ENCODE data around the gene CIZ1. TPM values are rescaled to one million over a fixed set of nuclear protein-coding genes. Genes with fewer than 3 reads are reported as not detected.

Gene CIZ1
- total RNA-seq, 1 experiment from 2014 or later: 133 TPM

- no TSS peak for BruUV-seq (replicated peaks)
- POLR2A ChIA-PET: interaction anchor here (1.4 kb wide), 1 partner anchor 8 kb away, joined by 5 read pairs; no protein-coding TSS in a partner anchor
- intact Hi-C loops (cut with micrococcal nuclease): no loop called here
- peaks cover 28% of the 10 kb centered on the region for H3K36me3 Mint-ChIP-seq (ENCODE audit: insufficient read depth, unreplicated experiment)
- H3K27me3 Mint-ChIP-seq (ENCODE audit: insufficient read depth, unreplicated experiment): no peaks in the 10 kb centered on the region
- H3K9me3 Mint-ChIP-seq (ENCODE audit: unreplicated experiment): no peaks in the 10 kb centered on the region
- DNase-seq (ENCODE audit: unreplicated experiment): no peak
- CTCF ChIA-PET: interaction anchor here (0.7 to 4.8 kb wide), 20 partner anchors 8 to 1178 kb away, joined by 3 to 62 read pairs (median 9); no protein-coding TSS in a partner anchor
- no peaks in the 10 kb centered on the region for H3K4me1 Mint-ChIP-seq (ENCODE audit: insufficient read depth, unreplicated experiment)
- TF ChIP-seq, protein P1, sequence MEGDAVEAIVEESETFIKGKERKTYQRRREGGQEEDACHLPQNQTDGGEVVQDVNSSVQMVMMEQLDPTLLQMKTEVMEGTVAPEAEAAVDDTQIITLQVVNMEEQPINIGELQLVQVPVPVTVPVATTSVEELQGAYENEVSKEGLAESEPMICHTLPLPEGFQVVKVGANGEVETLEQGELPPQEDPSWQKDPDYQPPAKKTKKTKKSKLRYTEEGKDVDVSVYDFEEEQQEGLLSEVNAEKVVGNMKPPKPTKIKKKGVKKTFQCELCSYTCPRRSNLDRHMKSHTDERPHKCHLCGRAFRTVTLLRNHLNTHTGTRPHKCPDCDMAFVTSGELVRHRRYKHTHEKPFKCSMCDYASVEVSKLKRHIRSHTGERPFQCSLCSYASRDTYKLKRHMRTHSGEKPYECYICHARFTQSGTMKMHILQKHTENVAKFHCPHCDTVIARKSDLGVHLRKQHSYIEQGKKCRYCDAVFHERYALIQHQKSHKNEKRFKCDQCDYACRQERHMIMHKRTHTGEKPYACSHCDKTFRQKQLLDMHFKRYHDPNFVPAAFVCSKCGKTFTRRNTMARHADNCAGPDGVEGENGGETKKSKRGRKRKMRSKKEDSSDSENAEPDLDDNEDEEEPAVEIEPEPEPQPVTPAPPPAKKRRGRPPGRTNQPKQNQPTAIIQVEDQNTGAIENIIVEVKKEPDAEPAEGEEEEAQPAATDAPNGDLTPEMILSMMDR (IDR thresholded peaks at IDR 0.05; ENCODE audit: unreplicated experiment): no peak
- no peak overlapping the region for H3K27ac Mint-ChIP-seq (ENCODE audit: low read depth, unreplicated experiment)
- H3K4me3 Mint-ChIP-seq (ENCODE audit: unreplicated experiment): no peak overlapping the region
Measured at GRCh38 chr9:128118472-128118857, 72.9 kb downstream of the CIZ1 start.

DNA sequence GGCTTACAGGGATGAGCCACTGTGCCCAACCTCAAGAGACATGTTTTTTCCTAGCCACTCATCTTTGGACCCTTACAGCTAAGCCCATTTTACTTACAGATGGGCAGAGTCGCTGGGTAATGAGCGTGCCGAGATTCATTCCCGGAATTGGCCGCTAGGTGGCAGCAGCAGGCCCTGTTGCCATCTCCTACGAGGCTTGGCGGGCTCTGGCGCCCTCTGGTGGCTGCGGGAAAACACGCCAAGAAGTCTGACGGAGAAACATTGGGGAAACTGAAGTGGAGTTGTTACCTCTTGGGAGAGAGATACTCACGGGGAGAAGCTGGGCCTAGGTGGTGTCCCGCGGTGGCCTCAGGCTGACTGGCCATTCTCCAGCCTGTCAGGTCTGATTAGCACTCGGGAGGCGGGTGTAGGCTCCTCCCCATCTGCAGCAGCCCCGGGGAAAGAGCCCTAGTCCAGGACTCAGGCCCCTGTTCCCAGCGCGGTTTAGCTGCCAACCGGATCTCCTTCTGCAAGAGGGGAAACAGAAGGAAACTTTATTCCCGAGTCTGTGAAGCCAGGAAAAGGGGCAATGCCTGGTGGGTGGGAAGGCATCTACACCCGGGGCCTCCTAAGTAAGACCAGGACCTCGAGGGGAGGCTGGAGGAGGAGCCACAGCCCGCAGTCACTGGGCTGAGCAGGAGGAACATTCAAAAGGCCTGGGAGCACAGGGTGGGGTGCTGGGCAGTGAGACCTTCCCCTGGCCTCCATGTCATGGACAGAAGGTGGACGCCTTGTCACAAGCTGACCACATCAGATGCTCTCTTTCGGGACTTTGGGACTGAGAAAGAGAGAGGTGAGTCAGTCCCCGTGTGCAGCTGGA lies 73.5 kb downstream of the CIZ1 start:
- intact Hi-C loops (cut with micrococcal nuclease): loop anchor here (1.0 kb wide), 1 partner anchor 175 kb away; no protein-coding TSS in a partner anchor
- no peak overlapping the region for H3K27ac Mint-ChIP-seq (ENCODE audit: low read depth, unreplicated experiment)
- ChIA-PET CTCF (interaction anchor here (0.6 to 4.8 kb wide), 35 partner anchors 8 to 1177 kb away, joined by 3 to 62 read pairs (median 5); partner anchors contain the start of gene ST6GALNAC4), POLR2A (interaction anchor here (0.7 to 1.4 kb wide), 4 partner anchors 9 to 29 kb away, joined by 3 to 9 read pairs (median 5); no protein-coding TSS in a partner anchor)
- H3K36me3 Mint-ChIP-seq (ENCODE audit: insufficient read depth, unreplicated experiment): peaks cover 22% of the 10 kb centered on the region
- BruUV-seq (replicated peaks): no TSS peak
- H3K9me3 Mint-ChIP-seq (ENCODE audit: unreplicated experiment): no peaks in the 10 kb centered on the region
- H3K27me3 Mint-ChIP-seq (ENCODE audit: insufficient read depth, unreplicated experiment): no peaks in the 10 kb centered on the region
- peak; percentile 87 for DNase-seq (ENCODE audit: unreplicated experiment)
- TF ChIP-seq, protein P1 (IDR thresholded peaks at IDR 0.05; ENCODE audit: unreplicated experiment): peak; percentile 100
- no peaks in the 10 kb centered on the region for H3K4me1 Mint-ChIP-seq (ENCODE audit: insufficient read depth, unreplicated experiment)
- H3K4me3 Mint-ChIP-seq (ENCODE audit: unreplicated experiment): no peak overlapping the region

- Mint-ChIP-seq H3K27ac (ENCODE audit: low read depth, unreplicated experiment) (no peak overlapping the region), H3K4me3 (ENCODE audit: unreplicated experiment) (no peak overlapping the region), H3K4me1 (ENCODE audit: insufficient read depth, unreplicated experiment) (no peaks in the 10 kb centered on the region), H3K36me3 (ENCODE audit: insufficient read depth, unreplicated experiment) (peaks cover 24% of the 10 kb centered on the region), H3K9me3 (ENCODE audit: unreplicated experiment) (no peaks in the 10 kb centered on the region), H3K27me3 (ENCODE audit: insufficient read depth, unreplicated experiment) (no peaks in the 10 kb centered on the region)
- BruUV-seq (replicated peaks): no TSS peak
- ChIA-PET CTCF (interaction anchor here (0.5 to 4.8 kb wide), 13 partner anchors 10 to 288 kb away, joined by 3 to 62 read pairs (median 13); no protein-coding TSS in a partner anchor), POLR2A (interaction anchor here (0.6 to 1.2 kb wide), 2 partner anchors 18 kb away, joined by 3 to 9 read pairs; no protein-coding TSS in a partner anchor)
- DNase-seq (ENCODE audit: unreplicated experiment): no peak
- intact Hi-C loops (cut with micrococcal nuclease): loop anchor here (1.0 kb wide), 1 partner anchor 173 kb away; no protein-coding TSS in a partner anchor
- TF ChIP-seq, protein P1 (IDR thresholded peaks at IDR 0.05; ENCODE audit: unreplicated experiment): no peak
Measured at GRCh38 chr9:128116104-128117083, 75.0 kb downstream of the CIZ1 start.

Other genes starting within 250 kb of the CIZ1 start
- gene EEIG1, start 210.6 kb downstream of the CIZ1 start, total RNA-seq (2022): 17.5 and 23.9 TPM in 2 replicates
- 15.8 and 17.1 TPM in 2 replicates for gene NAIF1, start 124.3 kb downstream of the CIZ1 start, total RNA-seq (2022)
- 11.1 and 15.5 TPM in 2 replicates for gene SLC25A25, start 123.3 kb downstream of the CIZ1 start, total RNA-seq (2022)
- gene PTGES2, start 63.8 kb downstream of the CIZ1 start, total RNA-seq (2022): 114 and 130 TPM in 2 replicates
- gene LCN2, start 42.1 kb downstream of the CIZ1 start, total RNA-seq (2022): 7.7 and 41.6 TPM in 2 replicates
- 68.6 and 70.4 TPM in 2 replicates for gene BBLN, start 31.3 kb downstream of the CIZ1 start, total RNA-seq (2022)
- gene DNM1, start 11.8 kb upstream of the CIZ1 start, total RNA-seq (2022): 0.98 and 2.0 TPM in 2 replicates
- gene GOLGA2, start 84.4 kb upstream of the CIZ1 start, total RNA-seq (2022): 124 and 147 TPM in 2 replicates
- gene SWI5, start 84.7 kb upstream of the CIZ1 start, total RNA-seq (2022): 27.7 and 39.0 TPM in 2 replicates
- gene TRUB2, start 130.9 kb upstream of the CIZ1 start, total RNA-seq (2022): 36.1 and 37.6 TPM in 2 replicates
- 57.1 and 58.9 TPM in 2 replicates for gene COQ4, start 131.3 kb upstream of the CIZ1 start, total RNA-seq (2022)
- gene SLC27A4, start 149.0 kb upstream of the CIZ1 start, total RNA-seq (2022): 17.0 and 18.8 TPM in 2 replicates
- gene URM1, start 179.8 kb upstream of the CIZ1 start, total RNA-seq (2022): 56.8 and 57.7 TPM in 2 replicates
- 2.3 and 4.1 TPM in 2 replicates for gene CERCAM, start 229.3 kb upstream of the CIZ1 start, total RNA-seq (2022)